Bronchial epithelial cell (primary cell): ENCODE data around the gene GOLGA6L10. TPM values are rescaled to one million over a fixed set of nuclear protein-coding genes. Genes with fewer than 3 reads are reported as not detected.
"Not testable (repeated sequence)": the region's sequence is repeated elsewhere in the genome, so short reads cannot be mapped to it uniquely, and the experiment has no call there.

Source experiments
- DNase-seq: peaks from one replicate; pipeline ENCODE4 v3.0.0-alpha.2; 2010; ENCODE audit warnings: low read depth
- FAIRE-seq: peaks from 2 replicates; lab custom pipeline; 2011; peaks lifted over from hg19 to GRCh38; lab: Jason Lieb, UNC
- H3K27me3 ChIP-seq: 2 replicates; pipeline ENCODE4 v1.5.1; 2011; ENCODE audit warnings: low read length; ENCODE audit not compliant: control insufficient read depth, insufficient read depth
- H3K36me3 ChIP-seq: 2 replicates; pipeline ENCODE4 v1.5.1; 2011; ENCODE audit warnings: low read length; ENCODE audit not compliant: control insufficient read depth, insufficient read depth
- H3K4me3 ChIP-seq: 2 replicates; pipeline ENCODE4 v1.5.1; 2011; ENCODE audit warnings: mild to moderate bottlenecking, low read depth, low read length, control low read depth
- CTCF ChIP-seq: IDR thresholded peaks from 2 replicates; pipeline ENCODE4 v1.5.1; 2011; ENCODE audit warnings: mild to moderate bottlenecking, moderate library complexity, low read length, control low read depth, inconsistent platforms; ENCODE audit not compliant: insufficient read depth, severe bottlenecking
- total RNA-seq: library from RNA; depleted of rRNA; stranded (reverse); fragments of >200 nt; gene quantifications from 2 replicates; pipeline ENCODE4 v1.2.1, GENCODE V29; 2014

GOLGA6L10 gene
- total RNA-seq, 1 donor from 2014 or later = 0.79 TPM

- not testable (repeated sequence) for FAIRE-seq, H3K36me3 ChIP-seq
These were observed 20.2 kb downstream of the GOLGA6L10 start for GRCh38 chr15:82329039-82329438.

GRCh38 chr15:82327372-82327771, 21.9 kb downstream of the GOLGA6L10 start:
- H3K4me3 ChIP-seq, DNase-seq, H3K27me3 ChIP-seq, H3K36me3 ChIP-seq, FAIRE-seq: not testable (repeated sequence)

More at GRCh38 chr15:82329039-82329438, 20.2 kb downstream of the GOLGA6L10 start:
- DNase-seq, H3K27me3 ChIP-seq, H3K4me3 ChIP-seq: not testable (repeated sequence)

GRCh38 chr15:82326896-82327295, 22.4 kb downstream of the GOLGA6L10 start:
- not testable (repeated sequence) for DNase-seq, H3K4me3 ChIP-seq, FAIRE-seq, H3K27me3 ChIP-seq, H3K36me3 ChIP-seq

GRCh38 chr15:82325646-82326045, 23.6 kb downstream of the GOLGA6L10 start:
- H3K4me3 ChIP-seq, FAIRE-seq, H3K36me3 ChIP-seq, H3K27me3 ChIP-seq, DNase-seq: not testable (repeated sequence)

- not testable (repeated sequence) for H3K36me3 ChIP-seq, DNase-seq, H3K27me3 ChIP-seq, FAIRE-seq, H3K4me3 ChIP-seq
These were observed 24.4 kb downstream of the GOLGA6L10 start for GRCh38 chr15:82324831-82325230.

- H3K36me3 ChIP-seq, DNase-seq, H3K4me3 ChIP-seq, H3K27me3 ChIP-seq, FAIRE-seq: not testable (repeated sequence)
These were observed 26.8 kb downstream of the GOLGA6L10 start for GRCh38 chr15:82322488-82322887.

GRCh38 chr15:82320861-82321260, 28.4 kb downstream of the GOLGA6L10 start:
- DNase-seq, FAIRE-seq, H3K36me3 ChIP-seq, H3K27me3 ChIP-seq, H3K4me3 ChIP-seq: not testable (repeated sequence)

GRCh38 chr15:82319522-82320278, 29.6 kb downstream of the GOLGA6L10 start:
- not testable (repeated sequence) for H3K27me3 ChIP-seq, H3K4me3 ChIP-seq, DNase-seq, H3K36me3 ChIP-seq, FAIRE-seq

GRCh38 chr15:82318281-82318680, 31.0 kb downstream of the GOLGA6L10 start:
- not testable (repeated sequence) for FAIRE-seq

GRCh38 chr15:82317516-82317915, 31.8 kb downstream of the GOLGA6L10 start:
- DNase-seq, H3K27me3 ChIP-seq, FAIRE-seq, H3K4me3 ChIP-seq, H3K36me3 ChIP-seq: not testable (repeated sequence)

More at GRCh38 chr15:82318281-82318680, 31.0 kb downstream of the GOLGA6L10 start:
- not testable (repeated sequence) for H3K36me3 ChIP-seq, H3K4me3 ChIP-seq, DNase-seq, H3K27me3 ChIP-seq

- H3K27me3 ChIP-seq = no peaks in the 10 kb centered on the region
- no peak for TF ChIP-seq CTCF
- no peak for DNase-seq
- no peak for FAIRE-seq
- H3K36me3 ChIP-seq = no peaks in the 10 kb centered on the region
- no peak overlapping the region for H3K4me3 ChIP-seq
These were observed 32.2 kb downstream of the GOLGA6L10 start for GRCh38 chr15:82317091-82317489.

- H3K4me3 ChIP-seq, DNase-seq, FAIRE-seq: not testable (repeated sequence)
These were observed 32.8 kb downstream of the GOLGA6L10 start for GRCh38 chr15:82316247-82317090.

More at GRCh38 chr15:82316247-82317090, 32.8 kb downstream of the GOLGA6L10 start:
- H3K36me3 ChIP-seq, H3K27me3 ChIP-seq: not testable (repeated sequence)
